Measurements from ENCODE around the gene TNFRSF18.

Gene TNFRSF18

GRCh38 chr1:1162597-1163537 is 43.5 kb downstream of the TNFRSF18 start:
- peak; percentile 99 for DNase-seq

- DNase-seq = no peak
These were observed 44.7 kb downstream of the TNFRSF18 start for GRCh38 chr1:1161683-1162079.

GRCh38 chr1:1161078-1161682 is 45.2 kb downstream of the TNFRSF18 start:
- no peak for DNase-seq

- no peak for DNase-seq
These were observed 46.0 kb downstream of the TNFRSF18 start for GRCh38 chr1:1160281-1160930.

- DNase-seq = peak; percentile 73
These were observed 48.3 kb downstream of the TNFRSF18 start for GRCh38 chr1:1157914-1158710.

GRCh38 chr1:1157426-1157913 is 48.9 kb downstream of the TNFRSF18 start:
- peak; percentile 92 for DNase-seq

- no peak for DNase-seq
These were observed 49.4 kb downstream of the TNFRSF18 start for GRCh38 chr1:1157033-1157365.

- no peak for DNase-seq
These were observed 50.0 kb downstream of the TNFRSF18 start for GRCh38 chr1:1156140-1157032.

GRCh38 chr1:1155258-1155657 is 51.1 kb downstream of the TNFRSF18 start:
- no peak for DNase-seq

- DNase-seq = peak; percentile 47
These were observed 52.5 kb downstream of the TNFRSF18 start for GRCh38 chr1:1153874-1154273.

Measured in DMS53 (cell line).